Thoracic aorta (tissue), 2 donors: Measurements from ENCODE around the gene MDFI. TPM values are rescaled to one million over a fixed set of nuclear protein-coding genes. Genes with fewer than 3 reads are reported as not detected.

Experiments
- ATAC-seq: fragments of 150-250 bp; one replicate; pipeline ENCODE4 v1.8.0; 2017; ENCODE audit warnings: low read depth; ENCODE audit not compliant: insufficient number of reproducible peaks, low FRiP score
- DNase-seq: peaks from one replicate; pipeline ENCODE4 v3.0.0-alpha.2; 2020; ENCODE audit warnings: low spot score
- H3K27ac ChIP-seq, 2 donors: fragments of 200-600 bp; sonication (generic); 1 replicate in 1 of 2; 2 replicates in 1 of 2; pipeline ENCODE4 v1.5.1; 2016; ENCODE audit warnings: mild to moderate bottlenecking in 2 of 2, moderate library complexity in 2 of 2
- H3K27me3 ChIP-seq: fragments of 200-600 bp; sonication (generic); replicated peaks from 2 replicates; pipeline ENCODE4 v1.6.0; 2016; ENCODE audit warnings: mild to moderate bottlenecking; ENCODE audit not compliant: insufficient read depth
- H3K36me3 ChIP-seq: fragments of 200-600 bp; sonication (generic); one replicate; pipeline ENCODE4 v1.5.1; 2016
- H3K4me1 ChIP-seq, 2 donors: fragments of 200-600 bp; sonication (generic); 1 replicate in 1 of 2; 2 replicates in 1 of 2; pipeline versions ENCODE4 v1.5.1 to v1.6.0; 2016; ENCODE audit warnings: low read depth in 2 of 2, mild to moderate bottlenecking in 1 of 2; ENCODE audit not compliant: control insufficient read depth in 1 of 2
- H3K4me3 ChIP-seq: fragments of 200-600 bp; sonication (generic); 2 replicates; pipeline ENCODE4 v1.5.1; 2016; ENCODE audit warnings: mild to moderate bottlenecking
- H3K9me3 ChIP-seq: fragments of 200-600 bp; sonication (generic); 2 replicates; pipeline ENCODE4 v1.5.1; 2016
- total RNA-seq, 2 donors: library from RNA; depleted of rRNA; stranded (reverse); fragments of >200 nt; gene quantifications; one replicate each; pipeline versions ENCODE4 v1.1.0 to v1.2.3, GENCODE V29; 2016
- TF ChIP-seq, protein P1 (sequence below): fragments of 200-600 bp; sonication (generic); IDR thresholded peaks from one replicate; pipeline ENCODE4 v1.5.1; 2019; ENCODE audit warnings: antibody characterized with exemption

The MDFI gene
- total RNA-seq, 2 donors from 2014 or later, result 5.1 to 10.3 TPM

DNA sequence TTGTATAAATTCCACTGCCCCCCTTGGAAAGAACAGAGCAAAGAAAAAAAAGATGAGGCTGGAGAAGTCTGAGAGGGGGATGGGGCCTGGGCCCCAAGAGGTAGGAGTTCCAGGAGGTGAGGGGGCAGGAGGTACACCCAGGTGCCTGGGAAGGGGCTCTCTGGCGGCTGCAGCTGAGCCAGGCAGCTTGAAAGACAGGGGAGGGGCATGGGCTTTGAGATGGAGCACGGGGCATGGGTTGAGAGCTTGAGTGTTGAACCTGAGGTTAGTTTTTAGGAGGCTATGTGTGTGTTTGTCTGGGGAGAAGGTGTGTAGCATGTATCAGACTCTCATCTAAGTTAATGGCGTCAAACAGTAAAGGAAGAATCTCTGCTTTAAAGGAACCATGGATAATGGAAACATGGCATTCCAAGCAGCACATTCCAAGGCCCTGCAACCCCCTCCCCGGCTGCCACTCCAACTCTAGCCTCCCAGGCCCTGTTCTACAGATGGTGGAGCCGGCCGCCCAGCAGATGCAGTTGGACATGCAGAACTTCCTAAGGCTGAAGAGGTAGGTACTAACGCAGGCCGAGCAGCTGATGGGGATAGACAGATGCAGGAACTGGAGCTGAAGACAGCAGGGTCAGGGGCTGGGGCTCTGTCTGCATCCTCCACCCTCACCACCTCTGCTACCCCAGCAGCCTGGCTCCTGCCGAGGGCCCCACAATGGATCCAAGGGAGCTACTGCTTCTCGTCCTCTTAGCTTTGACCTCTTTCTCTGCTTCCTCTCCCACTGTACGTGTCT, 42.1 kb downstream of the MDFI start:
- Histone ChIP-seq H3K4me1 (peaks cover 7 to 11% of the 10 kb centered on the region in 2 donors), H3K9me3 (no peaks in the 10 kb centered on the region), H3K27me3 (no peaks in the 10 kb centered on the region), H3K27ac (no peak overlapping the region), H3K36me3 (peaks cover 8% of the 10 kb centered on the region), H3K4me3 (no peak overlapping the region)
- DNase-seq (no peak), ATAC-seq (no peak)
- TF ChIP-seq, protein P1, sequence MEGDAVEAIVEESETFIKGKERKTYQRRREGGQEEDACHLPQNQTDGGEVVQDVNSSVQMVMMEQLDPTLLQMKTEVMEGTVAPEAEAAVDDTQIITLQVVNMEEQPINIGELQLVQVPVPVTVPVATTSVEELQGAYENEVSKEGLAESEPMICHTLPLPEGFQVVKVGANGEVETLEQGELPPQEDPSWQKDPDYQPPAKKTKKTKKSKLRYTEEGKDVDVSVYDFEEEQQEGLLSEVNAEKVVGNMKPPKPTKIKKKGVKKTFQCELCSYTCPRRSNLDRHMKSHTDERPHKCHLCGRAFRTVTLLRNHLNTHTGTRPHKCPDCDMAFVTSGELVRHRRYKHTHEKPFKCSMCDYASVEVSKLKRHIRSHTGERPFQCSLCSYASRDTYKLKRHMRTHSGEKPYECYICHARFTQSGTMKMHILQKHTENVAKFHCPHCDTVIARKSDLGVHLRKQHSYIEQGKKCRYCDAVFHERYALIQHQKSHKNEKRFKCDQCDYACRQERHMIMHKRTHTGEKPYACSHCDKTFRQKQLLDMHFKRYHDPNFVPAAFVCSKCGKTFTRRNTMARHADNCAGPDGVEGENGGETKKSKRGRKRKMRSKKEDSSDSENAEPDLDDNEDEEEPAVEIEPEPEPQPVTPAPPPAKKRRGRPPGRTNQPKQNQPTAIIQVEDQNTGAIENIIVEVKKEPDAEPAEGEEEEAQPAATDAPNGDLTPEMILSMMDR, result no peak

DNA sequence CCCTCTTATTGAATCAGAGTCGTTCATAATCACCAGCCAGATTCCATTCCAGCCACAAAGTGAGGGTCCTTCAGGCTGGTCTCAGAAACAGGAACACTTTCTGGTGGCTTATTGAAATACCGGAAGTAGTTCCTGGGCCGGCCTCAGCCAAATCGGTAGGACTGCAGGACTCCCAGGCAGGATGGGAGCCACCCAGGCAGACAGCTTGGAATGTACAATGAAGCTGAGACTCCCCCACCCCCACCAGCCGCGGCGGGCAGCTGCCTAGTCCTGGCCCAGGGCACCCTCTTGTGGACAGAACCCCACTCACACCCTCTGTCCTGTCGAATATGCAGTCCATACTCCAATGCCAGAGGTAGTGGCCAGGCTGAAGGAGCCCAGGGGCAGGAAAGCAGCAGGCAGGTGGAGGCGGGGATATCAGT, 43.8 kb downstream of the MDFI start:
- H3K27me3 ChIP-seq, result no peaks in the 10 kb centered on the region
- H3K4me1 ChIP-seq, result peaks cover 7 to 11% of the 10 kb centered on the region in 2 donors
- H3K4me3 ChIP-seq, result peak overlapping the region; percentile 20
- no peak overlapping the region for H3K27ac ChIP-seq
- TF ChIP-seq, protein P1, result peak; percentile 78
- ATAC-seq, result peak; percentile 87
- peaks cover 22% of the 10 kb centered on the region for H3K36me3 ChIP-seq
- peak; percentile 74 for DNase-seq
- H3K9me3 ChIP-seq, result no peaks in the 10 kb centered on the region

DNA sequence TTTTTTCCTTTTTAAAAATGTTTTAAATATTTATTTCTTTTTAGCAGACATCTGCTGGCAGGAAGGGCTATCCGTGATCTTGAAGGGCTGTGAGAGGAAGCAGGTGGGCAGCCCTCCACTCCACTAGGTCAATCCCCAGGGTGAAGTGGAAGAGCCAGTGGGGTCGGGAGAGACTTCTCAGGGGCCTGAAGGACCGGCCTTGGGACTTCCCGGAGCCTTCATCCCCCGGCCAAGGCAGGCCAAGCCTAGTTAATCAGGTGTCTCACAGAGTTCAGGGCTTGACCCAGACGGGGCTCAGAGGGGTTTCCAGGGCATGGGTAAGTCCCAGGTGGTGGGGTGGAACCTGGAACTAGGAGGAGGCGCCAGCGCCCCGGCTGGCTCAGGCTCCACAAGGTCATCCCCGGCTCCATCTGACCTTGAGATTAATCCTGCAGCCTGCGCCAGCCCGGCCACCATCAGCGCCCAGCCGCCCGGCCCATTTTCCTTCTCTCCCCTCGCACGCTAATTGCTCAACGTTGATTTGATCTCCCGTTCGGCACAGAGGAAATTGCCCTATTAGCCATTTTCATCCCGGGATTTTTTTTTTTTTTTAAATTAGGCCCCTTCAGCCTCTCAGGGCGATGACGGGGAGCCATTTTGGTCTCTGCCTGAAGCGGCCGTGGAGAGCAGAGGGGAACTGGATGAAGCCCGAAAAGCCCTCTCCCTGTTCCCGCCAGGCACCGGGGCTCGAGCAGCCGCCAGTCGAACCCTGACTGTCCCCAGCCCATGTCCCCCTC, 44.4 kb downstream of the MDFI start:
- DNase-seq (no peak), ATAC-seq (no peak)
- Histone ChIP-seq H3K9me3 (no peaks in the 10 kb centered on the region), H3K4me1 (peaks cover 7 to 11% of the 10 kb centered on the region in 2 donors), H3K4me3 (peak overlapping the region; percentile 71), H3K27ac (no peak overlapping the region), H3K27me3 (no peaks in the 10 kb centered on the region), H3K36me3 (peaks cover 29% of the 10 kb centered on the region)
- TF ChIP-seq, protein P1, result no peak

DNA sequence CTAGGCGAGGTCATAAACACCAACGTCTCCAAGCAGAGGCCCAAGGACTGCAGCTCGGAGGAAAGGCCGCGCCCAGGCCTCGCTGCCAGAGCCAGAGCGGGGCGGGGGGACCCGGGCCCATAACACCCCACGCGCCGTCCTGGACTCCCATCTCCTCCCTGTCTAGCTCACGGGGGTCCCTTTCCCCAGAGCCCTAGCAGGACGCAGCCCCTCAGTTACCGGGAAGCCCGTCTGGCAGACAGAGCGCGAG, 44.9 kb downstream of the MDFI start:
- H3K4me1 ChIP-seq, result peaks cover 7 to 11% of the 10 kb centered on the region in 2 donors
- TF ChIP-seq, protein P1, result no peak
- H3K4me3 ChIP-seq, result peak overlapping the region; percentile 71
- peaks cover 34% of the 10 kb centered on the region for H3K36me3 ChIP-seq
- no peak for DNase-seq
- H3K27me3 ChIP-seq, result no peaks in the 10 kb centered on the region
- ATAC-seq, result no peak
- H3K27ac ChIP-seq, result no peak overlapping the region
- no peaks in the 10 kb centered on the region for H3K9me3 ChIP-seq

DNA sequence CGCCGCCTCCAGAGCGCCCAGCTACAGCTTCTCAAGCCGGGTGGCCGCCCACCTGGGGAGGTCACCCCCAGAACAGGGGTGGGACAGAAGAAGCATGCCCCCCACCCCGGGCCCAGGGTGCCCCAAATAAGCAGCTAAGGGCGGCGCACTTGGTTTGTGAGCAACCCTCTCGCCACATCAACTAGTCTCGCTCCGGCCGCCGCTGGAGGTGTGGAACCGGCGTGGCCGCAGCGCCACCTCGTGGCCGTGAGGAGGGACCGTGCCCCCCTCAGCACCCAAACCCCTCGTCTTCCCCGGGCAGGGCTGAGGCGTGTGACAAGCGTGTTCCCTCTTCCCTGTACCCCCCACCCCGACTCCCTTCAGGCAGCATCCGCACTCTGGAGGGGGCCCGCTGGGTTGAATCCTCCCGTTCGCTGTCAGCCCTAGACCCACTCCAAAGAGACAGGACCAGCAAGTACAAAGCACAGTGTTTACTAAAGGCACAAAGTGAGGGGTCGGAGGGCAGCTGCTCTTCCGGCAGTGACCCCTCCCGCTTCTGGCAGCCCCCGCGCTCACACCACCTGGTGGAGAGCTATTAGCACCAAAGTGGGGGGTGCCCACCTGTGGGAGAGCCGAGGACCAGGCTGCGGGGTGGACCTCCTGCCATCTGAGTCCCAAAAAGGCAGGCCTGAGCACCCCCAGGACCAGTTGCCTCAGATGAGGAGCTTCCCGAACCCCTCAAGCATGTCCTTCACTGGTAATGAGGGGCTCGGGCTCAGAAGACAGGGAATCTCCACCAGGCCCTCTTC, 45.4 kb downstream of the MDFI start:
- H3K9me3 ChIP-seq, result no peaks in the 10 kb centered on the region
- no peaks in the 10 kb centered on the region for H3K27me3 ChIP-seq
- peak overlapping the region; percentile 71 for H3K4me3 ChIP-seq
- ATAC-seq, result peak; percentile 30
- TF ChIP-seq, protein P1, result peak; percentile 92
- H3K36me3 ChIP-seq, result peaks cover 34% of the 10 kb centered on the region
- peak; percentile 34 for DNase-seq
- H3K27ac ChIP-seq, result no peak overlapping the region
- peaks cover 7 to 11% of the 10 kb centered on the region in 2 donors for H3K4me1 ChIP-seq
